Measurements from ENCODE around the gene RAB21. TPM values are rescaled to one million over a fixed set of nuclear protein-coding genes. Genes with fewer than 3 reads are reported as not detected.

Gene RAB21
- total RNA-seq, 1 donor: 12.7 TPM

GRCh38 chr12:71840231-71840847, 85.7 kb downstream of the RAB21 start:
- peaks cover 7% of the 10 kb centered on the region for H3K4me1 ChIP-seq (ENCODE audit: insufficient read depth, low read length)
- TF ChIP-seq CTCF (IDR thresholded peaks at IDR 0.05; ENCODE audit: extremely low read depth, low read depth, low read length): no peak

GRCh38 chr12:71846322-71846940, 91.8 kb downstream of the RAB21 start:
- peak; percentile 62 for DNase-seq (ENCODE audit: insufficient read length, low spot score, missing footprints)
- H3K79me2 ChIP-seq (ENCODE audit: insufficient read depth, low read length): peaks cover 97% of the 10 kb centered on the region
- H4K20me1 ChIP-seq (ENCODE audit: insufficient read depth, low read length): peaks cover 43% of the 10 kb centered on the region

More at GRCh38 chr12:71840231-71840847, 85.7 kb downstream of the RAB21 start:
- H3K79me2 ChIP-seq (ENCODE audit: insufficient read depth, low read length): peaks cover 56% of the 10 kb centered on the region
- H3K4me3 ChIP-seq (ENCODE audit: insufficient read depth, low read length): peak overlapping the region; percentile 91
- no peaks in the 10 kb centered on the region for H3K27me3 ChIP-seq (ENCODE audit: insufficient read depth, low read length)
- peak overlapping the region; percentile 89 for H3K4me2 ChIP-seq (ENCODE audit: insufficient read depth, low read length)
- peak overlapping the region; percentile 94 for H2AFZ ChIP-seq (ENCODE audit: low read length)
- no peak for DNase-seq (ENCODE audit: insufficient read length, low spot score, missing footprints)
- no peaks in the 10 kb centered on the region for H3K9me3 ChIP-seq (ENCODE audit: low read depth, low read length)
- no peaks in the 10 kb centered on the region for H3K36me3 ChIP-seq (ENCODE audit: insufficient read depth, low read length)
- peaks cover 16% of the 10 kb centered on the region for H4K20me1 ChIP-seq (ENCODE audit: insufficient read depth, low read length)
- H3K27ac ChIP-seq (ENCODE audit: low read depth, low read length): peak overlapping the region; percentile 97

GRCh38 chr12:71848212-71848611, 93.5 kb downstream of the RAB21 start:
- H3K36me3 ChIP-seq (ENCODE audit: insufficient read depth, low read length): no peaks in the 10 kb centered on the region
- H3K27ac ChIP-seq (ENCODE audit: low read depth, low read length): no peak overlapping the region
- no peaks in the 10 kb centered on the region for H3K27me3 ChIP-seq (ENCODE audit: insufficient read depth, low read length)
- peaks cover 51% of the 10 kb centered on the region for H4K20me1 ChIP-seq (ENCODE audit: insufficient read depth, low read length)
- no peak overlapping the region for H3K4me2 ChIP-seq (ENCODE audit: insufficient read depth, low read length)
- H2AFZ ChIP-seq (ENCODE audit: low read length): no peak overlapping the region
- no peaks in the 10 kb centered on the region for H3K4me1 ChIP-seq (ENCODE audit: insufficient read depth, low read length)
- peaks cover 97% of the 10 kb centered on the region for H3K79me2 ChIP-seq (ENCODE audit: insufficient read depth, low read length)
- no peak for TF ChIP-seq CTCF (IDR thresholded peaks at IDR 0.05; ENCODE audit: extremely low read depth, low read depth, low read length)
- H3K4me3 ChIP-seq (ENCODE audit: insufficient read depth, low read length): no peak overlapping the region
- DNase-seq (ENCODE audit: insufficient read length, low spot score, missing footprints): no peak
- no peaks in the 10 kb centered on the region for H3K9me3 ChIP-seq (ENCODE audit: low read depth, low read length)

More at GRCh38 chr12:71846322-71846940, 91.8 kb downstream of the RAB21 start:
- Histone ChIP-seq H3K4me2 (ENCODE audit: insufficient read depth, low read length) (no peak overlapping the region), H3K4me1 (ENCODE audit: insufficient read depth, low read length) (no peaks in the 10 kb centered on the region), H3K27me3 (ENCODE audit: insufficient read depth, low read length) (no peaks in the 10 kb centered on the region), H3K9me3 (ENCODE audit: low read depth, low read length) (no peaks in the 10 kb centered on the region), H3K36me3 (ENCODE audit: insufficient read depth, low read length) (no peaks in the 10 kb centered on the region), H3K27ac (ENCODE audit: low read depth, low read length) (no peak overlapping the region), H3K4me3 (ENCODE audit: insufficient read depth, low read length) (no peak overlapping the region), H2AFZ (ENCODE audit: low read length) (no peak overlapping the region)
- peak; percentile 64 for TF ChIP-seq CTCF (IDR thresholded peaks at IDR 0.05; ENCODE audit: extremely low read depth, low read depth, low read length)

GRCh38 chr12:71849109-71849851, 94.6 kb downstream of the RAB21 start:
- Histone ChIP-seq H3K4me3 (ENCODE audit: insufficient read depth, low read length) (no peak overlapping the region), H3K9me3 (ENCODE audit: low read depth, low read length) (no peaks in the 10 kb centered on the region), H3K27me3 (ENCODE audit: insufficient read depth, low read length) (no peaks in the 10 kb centered on the region), H2AFZ (ENCODE audit: low read length) (no peak overlapping the region), H3K4me2 (ENCODE audit: insufficient read depth, low read length) (no peak overlapping the region), H3K36me3 (ENCODE audit: insufficient read depth, low read length) (no peaks in the 10 kb centered on the region), H3K79me2 (ENCODE audit: insufficient read depth, low read length) (peaks cover 97% of the 10 kb centered on the region), H3K4me1 (ENCODE audit: insufficient read depth, low read length) (no peaks in the 10 kb centered on the region), H3K27ac (ENCODE audit: low read depth, low read length) (no peak overlapping the region), H4K20me1 (ENCODE audit: insufficient read depth, low read length) (peaks cover 51% of the 10 kb centered on the region)
- DNase-seq (ENCODE audit: insufficient read length, low spot score, missing footprints): no peak
- TF ChIP-seq CTCF (IDR thresholded peaks at IDR 0.05; ENCODE audit: extremely low read depth, low read depth, low read length): no peak
